HL-60 (cell line): Measurements from ENCODE around the gene IL36B.

Experiments used
- DNase-seq, 2 experiments: peaks; one replicate each; pipeline ENCODE4 v3.0.0-alpha.2; 2010 to 2020; ENCODE audit warnings: low read depth in 1 of 2, low spot score in 1 of 2
- H3K27ac ChIP-seq: fragments of 250-450 bp; sonication (Bioruptor Pico); replicated peaks from 2 replicates; pipeline ENCODE4 v1.5.1; 2020; ENCODE audit warnings: mild to moderate bottlenecking, moderate library complexity
- H3K27me3 ChIP-seq: fragments of 250-450 bp; sonication (Bioruptor Pico); 2 replicates; pipeline ENCODE4 v1.5.1; 2021; ENCODE audit warnings: mild to moderate bottlenecking, moderate library complexity; ENCODE audit not compliant: insufficient read depth, poor library complexity, severe bottlenecking
- H3K4me3 ChIP-seq: replicated peaks from 2 replicates; pipeline ENCODE4 v1.5.1; 2011; ENCODE audit warnings: mild to moderate bottlenecking, control low read depth, low read length; ENCODE audit not compliant: insufficient read depth
- CTCF ChIP-seq: IDR thresholded peaks from one replicate; pipeline ENCODE4 v1.5.1; 2011; ENCODE audit warnings: low read length, control low read depth, inconsistent platforms; ENCODE audit not compliant: insufficient read depth
- GABPA ChIP-seq: IDR thresholded peaks from 2 replicates; pipeline ENCODE4 v1.6.1; 2012; ENCODE audit warnings: low read depth
- POLR2AphosphoS5 ChIP-seq: IDR thresholded peaks from 2 replicates; pipeline ENCODE4 v1.6.1; 2012; ENCODE audit warnings: low read depth
- REST ChIP-seq: IDR thresholded peaks from 2 replicates; pipeline ENCODE4 v1.6.1; 2012; ENCODE audit warnings: low read depth; ENCODE audit not compliant: insufficient replicate concordance
- SPI1 ChIP-seq: IDR thresholded peaks from 2 replicates; pipeline ENCODE4 v1.6.1; 2012; ENCODE audit warnings: low read depth, mild to moderate bottlenecking, borderline replicate concordance

Gene IL36B

GRCh38 chr2:113077921-113078320 is 25.3 kb upstream of the IL36B start:
- no peak for DNase-seq
- Histone ChIP-seq H3K4me3 (no peak overlapping the region), H3K27ac (no peak overlapping the region), H3K27me3 (no peaks in the 10 kb centered on the region)
- TF ChIP-seq SPI1 (no peak), POLR2AphosphoS5 (no peak), REST (no peak), CTCF (no peak)

GRCh38 chr2:113076954-113077669 is 24.4 kb upstream of the IL36B start:
- TF ChIP-seq SPI1 (no peak), GABPA (no peak), CTCF (no peak), REST (no peak), POLR2AphosphoS5 (no peak)
- H3K27ac ChIP-seq = no peak overlapping the region
- no peak for DNase-seq
- H3K4me3 ChIP-seq = no peak overlapping the region
- no peaks in the 10 kb centered on the region for H3K27me3 ChIP-seq

GRCh38 chr2:113075600-113075999 is 22.9 kb upstream of the IL36B start:
- TF ChIP-seq CTCF (no peak), SPI1 (no peak), GABPA (no peak), POLR2AphosphoS5 (no peak), REST (no peak)
- H3K4me3 ChIP-seq = no peak overlapping the region
- no peak for DNase-seq

More at GRCh38 chr2:113075600-113075999, 22.9 kb upstream of the IL36B start:
- H3K27ac ChIP-seq = no peak overlapping the region
- H3K27me3 ChIP-seq = no peaks in the 10 kb centered on the region
